Measurements from ENCODE around the gene NOD1.

- TF ChIP-seq POLR2AphosphoS5 (IDR thresholded peaks at IDR 0.05) (no peak), CTCF (IDR thresholded peaks at IDR 0.05) (no peak), EP300 (IDR thresholded peaks at IDR 0.05) (no peak)
Measured at GRCh38 chr7:30422922-30423321, 55.7 kb downstream of the NOD1 start.
